ENCODE data around the gene TCTN2.

TCTN2 gene

GRCh38 chr12:123731596-123731995 lies 60.7 kb downstream of the TCTN2 start:
- H3K4me1 ChIP-seq (ENCODE audit: low read length): no peaks in the 10 kb centered on the region
- no peak overlapping the region for H3K27ac ChIP-seq (ENCODE audit: low read length)
- H3K36me3 ChIP-seq (replicated peaks; ENCODE audit: insufficient read depth, low read length): no peaks in the 10 kb centered on the region
- H4K20me1 ChIP-seq (ENCODE audit: insufficient read depth, low read length): no peaks in the 10 kb centered on the region
- H3K4me2 ChIP-seq (ENCODE audit: low read depth, low read length): no peak overlapping the region
- H3K4me3 ChIP-seq (ENCODE audit: low read length): no peak overlapping the region
- no peaks in the 10 kb centered on the region for H3K27me3 ChIP-seq (replicated peaks; ENCODE audit: insufficient read depth, low read length)
- TF ChIP-seq EZH2 (optimal IDR thresholded peaks at IDR 0.05; ENCODE audit: low read depth, low read length) (no peak), EZH2phosphoT487 (IDR thresholded peaks at IDR 0.05; ENCODE audit: low read length) (no peak)
- TF ChIP-seq, protein P1, sequence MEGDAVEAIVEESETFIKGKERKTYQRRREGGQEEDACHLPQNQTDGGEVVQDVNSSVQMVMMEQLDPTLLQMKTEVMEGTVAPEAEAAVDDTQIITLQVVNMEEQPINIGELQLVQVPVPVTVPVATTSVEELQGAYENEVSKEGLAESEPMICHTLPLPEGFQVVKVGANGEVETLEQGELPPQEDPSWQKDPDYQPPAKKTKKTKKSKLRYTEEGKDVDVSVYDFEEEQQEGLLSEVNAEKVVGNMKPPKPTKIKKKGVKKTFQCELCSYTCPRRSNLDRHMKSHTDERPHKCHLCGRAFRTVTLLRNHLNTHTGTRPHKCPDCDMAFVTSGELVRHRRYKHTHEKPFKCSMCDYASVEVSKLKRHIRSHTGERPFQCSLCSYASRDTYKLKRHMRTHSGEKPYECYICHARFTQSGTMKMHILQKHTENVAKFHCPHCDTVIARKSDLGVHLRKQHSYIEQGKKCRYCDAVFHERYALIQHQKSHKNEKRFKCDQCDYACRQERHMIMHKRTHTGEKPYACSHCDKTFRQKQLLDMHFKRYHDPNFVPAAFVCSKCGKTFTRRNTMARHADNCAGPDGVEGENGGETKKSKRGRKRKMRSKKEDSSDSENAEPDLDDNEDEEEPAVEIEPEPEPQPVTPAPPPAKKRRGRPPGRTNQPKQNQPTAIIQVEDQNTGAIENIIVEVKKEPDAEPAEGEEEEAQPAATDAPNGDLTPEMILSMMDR (IDR thresholded peaks at IDR 0.05; ENCODE audit: low read length): no peak
- H2AFZ ChIP-seq (ENCODE audit: low read length): no peak overlapping the region
- no peak for DNase-seq
- H3K9me2 ChIP-seq (replicated peaks; ENCODE audit: insufficient read depth, low read length): no peaks in the 10 kb centered on the region
- H3K9me3 ChIP-seq (replicated peaks; ENCODE audit: insufficient read depth, low read length): no peaks in the 10 kb centered on the region
- no peaks in the 10 kb centered on the region for H3K79me2 ChIP-seq (ENCODE audit: low read length)
- no peaks in the 10 kb centered on the region for H3F3A ChIP-seq (ENCODE audit: insufficient read depth, low read length)
- H3K9ac ChIP-seq (ENCODE audit: low read length): no peak overlapping the region

DNA sequence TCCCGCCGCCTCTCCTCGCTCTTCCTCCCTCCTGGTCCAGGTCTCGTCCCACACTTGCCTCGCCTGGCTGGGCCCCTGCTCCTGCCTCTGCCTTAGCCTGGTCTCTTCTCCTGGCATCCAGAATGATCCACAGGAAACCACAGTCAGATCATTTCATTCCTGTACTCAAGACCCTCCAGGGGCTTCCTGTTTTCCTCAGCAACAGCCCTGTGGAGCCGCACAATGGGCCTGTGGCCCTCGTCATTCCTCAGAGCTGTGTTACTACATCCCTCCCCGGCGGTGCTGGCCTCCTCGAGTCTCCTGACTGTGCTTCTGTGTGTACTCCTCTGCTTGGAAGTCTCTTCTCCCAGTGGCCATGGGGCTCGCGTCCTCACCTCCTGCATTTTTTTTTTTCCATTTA lies 61.3 kb downstream of the TCTN2 start:
- H3K4me3 ChIP-seq (ENCODE audit: low read length): no peak overlapping the region
- DNase-seq: no peak
- no peak overlapping the region for H3K9ac ChIP-seq (ENCODE audit: low read length)
- H3K27ac ChIP-seq (ENCODE audit: low read length): no peak overlapping the region
- H3K79me2 ChIP-seq (ENCODE audit: low read length): no peaks in the 10 kb centered on the region
- H3K9me3 ChIP-seq (replicated peaks; ENCODE audit: insufficient read depth, low read length): no peaks in the 10 kb centered on the region
- no peak overlapping the region for H2AFZ ChIP-seq (ENCODE audit: low read length)
- TF ChIP-seq, protein P1 (IDR thresholded peaks at IDR 0.05; ENCODE audit: low read length): no peak
- TF ChIP-seq EZH2 (optimal IDR thresholded peaks at IDR 0.05; ENCODE audit: low read depth, low read length): no peak
- TF ChIP-seq EZH2phosphoT487 (IDR thresholded peaks at IDR 0.05; ENCODE audit: low read length): no peak
- no peaks in the 10 kb centered on the region for H3K4me1 ChIP-seq (ENCODE audit: low read length)
- H3F3A ChIP-seq (ENCODE audit: insufficient read depth, low read length): no peaks in the 10 kb centered on the region
- no peaks in the 10 kb centered on the region for H3K9me2 ChIP-seq (replicated peaks; ENCODE audit: insufficient read depth, low read length)
- H3K27me3 ChIP-seq (replicated peaks; ENCODE audit: insufficient read depth, low read length): no peaks in the 10 kb centered on the region
- H3K36me3 ChIP-seq (replicated peaks; ENCODE audit: insufficient read depth, low read length): no peaks in the 10 kb centered on the region
- no peak overlapping the region for H3K4me2 ChIP-seq (ENCODE audit: low read depth, low read length)
- no peaks in the 10 kb centered on the region for H4K20me1 ChIP-seq (ENCODE audit: insufficient read depth, low read length)

DNA sequence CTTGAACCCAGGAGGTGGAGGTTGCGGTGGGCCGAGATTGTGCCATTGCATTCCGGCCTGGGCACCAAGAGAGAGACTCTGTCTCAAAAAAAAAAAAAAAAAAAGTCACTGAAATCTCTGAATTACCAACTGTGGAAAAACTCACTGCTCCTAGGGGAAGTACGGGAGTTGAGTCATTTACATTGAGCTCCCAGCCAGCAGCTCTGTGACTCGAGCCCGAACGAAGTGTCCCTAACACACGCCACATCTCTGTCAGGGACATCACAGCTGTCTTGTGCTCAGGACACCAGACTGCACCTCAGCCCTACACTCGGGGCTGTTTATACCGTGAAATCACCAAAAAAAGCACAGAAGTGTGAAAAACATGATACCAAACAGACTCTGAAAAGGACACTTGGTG lies 62.3 kb downstream of the TCTN2 start:
- Histone ChIP-seq H3K4me1 (ENCODE audit: low read length) (no peaks in the 10 kb centered on the region), H3K27me3 (replicated peaks; ENCODE audit: insufficient read depth, low read length) (no peaks in the 10 kb centered on the region), H3K27ac (ENCODE audit: low read length) (no peak overlapping the region), H2AFZ (ENCODE audit: low read length) (no peak overlapping the region), H3K79me2 (ENCODE audit: low read length) (no peaks in the 10 kb centered on the region), H3F3A (ENCODE audit: insufficient read depth, low read length) (no peaks in the 10 kb centered on the region), H3K9ac (ENCODE audit: low read length) (no peak overlapping the region), H3K4me3 (ENCODE audit: low read length) (no peak overlapping the region), H3K4me2 (ENCODE audit: low read depth, low read length) (no peak overlapping the region), H3K9me2 (replicated peaks; ENCODE audit: insufficient read depth, low read length) (no peaks in the 10 kb centered on the region), H4K20me1 (ENCODE audit: insufficient read depth, low read length) (no peaks in the 10 kb centered on the region), H3K36me3 (replicated peaks; ENCODE audit: insufficient read depth, low read length) (no peaks in the 10 kb centered on the region), H3K9me3 (replicated peaks; ENCODE audit: insufficient read depth, low read length) (no peaks in the 10 kb centered on the region)
- TF ChIP-seq, protein P1 (IDR thresholded peaks at IDR 0.05; ENCODE audit: low read length): no peak
- TF ChIP-seq EZH2 (optimal IDR thresholded peaks at IDR 0.05; ENCODE audit: low read depth, low read length) (no peak), EZH2phosphoT487 (IDR thresholded peaks at IDR 0.05; ENCODE audit: low read length) (no peak)
- DNase-seq: no peak
